GM12873 (cell line): ENCODE measurements around the gene PHLDB3.

ENCODE experiments used
- CTCF ChIP-seq: IDR thresholded peaks from 2 replicates; pipeline ENCODE4 v1.5.1; 2012; ENCODE audit warnings: low read depth, mild to moderate bottlenecking, moderate library complexity, low read length, control low read depth; ENCODE audit not compliant: insufficient read depth; ENCODE audit errors: missing control alignments

Gene PHLDB3

GRCh38 chr19:43525836-43526771 is 21.6 kb upstream of the PHLDB3 start:
- TF ChIP-seq CTCF: no peak

GRCh38 chr19:43524922-43525835 is 20.6 kb upstream of the PHLDB3 start:
- TF ChIP-seq CTCF: no peak

DNA sequence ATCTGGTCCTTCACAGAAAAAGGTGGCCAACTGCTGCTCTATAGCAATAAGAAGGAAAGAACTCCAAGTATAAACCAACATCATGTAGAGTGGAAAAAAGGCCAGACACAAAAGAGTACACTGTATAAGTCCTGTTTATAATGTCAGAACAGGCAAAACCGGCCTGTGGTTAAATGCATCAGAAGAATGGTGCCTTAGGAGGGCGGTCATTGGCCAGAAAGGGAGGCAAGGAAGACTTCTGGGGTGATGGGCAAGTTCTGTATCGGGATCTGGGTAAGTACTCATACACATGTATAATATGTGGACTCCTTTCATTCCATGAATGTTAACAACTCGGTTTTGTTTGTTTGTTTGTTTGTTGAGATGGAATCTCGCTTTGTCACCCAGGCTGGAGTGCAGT is 18.4 kb upstream of the PHLDB3 start:
- no peak for TF ChIP-seq CTCF

GRCh38 chr19:43519436-43520088 is 15.0 kb upstream of the PHLDB3 start:
- peak; percentile 91 for TF ChIP-seq CTCF

DNA sequence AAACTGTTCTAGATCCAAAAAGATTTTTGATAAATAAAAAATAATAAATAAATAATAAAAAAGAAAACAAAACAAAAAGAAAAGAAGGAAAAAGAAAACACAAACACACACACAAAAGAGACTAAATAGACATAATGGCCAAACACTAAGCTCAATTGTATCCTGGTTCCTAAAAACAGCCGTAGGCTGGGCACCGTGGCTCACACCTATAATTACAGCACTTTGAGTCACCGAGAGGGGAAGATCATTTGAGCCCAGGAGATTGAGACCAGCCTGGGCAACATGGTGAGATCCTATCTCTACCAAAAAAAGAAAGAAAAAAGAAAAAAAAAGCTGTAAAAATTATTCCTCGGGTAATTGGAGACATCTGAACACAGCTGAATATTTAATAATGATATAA is 13.5 kb upstream of the PHLDB3 start:
- TF ChIP-seq CTCF: no peak

GRCh38 chr19:43511324-43511723 is 6.8 kb upstream of the PHLDB3 start:
- no peak for TF ChIP-seq CTCF
